ENCODE measurements around the gene MARS1. TPM values are rescaled to one million over a fixed set of nuclear protein-coding genes. Genes with fewer than 3 reads are reported as not detected.

Gene MARS1
- total RNA-seq, 6 experiments from 2014 or later = 53.4 to 66.6 (median 60.4) TPM

- peak; percentile 34 to 49 (median 44) for ATAC-seq
- Histone ChIP-seq H3K4me1 (peaks cover 0 to 74% (median 23%) of the 10 kb centered on the region in 4 donors), H3K27me3 (no peaks in the 10 kb centered on the region), H3K27ac (peak overlapping the region; percentile 71 to 83 (median 72)), H3K9me3 (no peaks in the 10 kb centered on the region), H3K36me3 (no peaks in the 10 kb centered on the region), H3K4me3 (no peak overlapping the region)
- peak; percentile 92 to 94 (median 94) for TF ChIP-seq CTCF (IDR thresholded peaks at IDR 0.05)
- no peak for TF ChIP-seq POLR2A (IDR thresholded peaks at IDR 0.05)
- 22% methylated on average over 7 of the region's 7 CpGs for WGBS (ENCODE audit: insufficient coverage, low coverage, low lambda C conversion rate, missing lambda C conversion rate)
- peak; percentile 85 to 86 (median 85) for DNase-seq
- intact Hi-C loops (cut with DNase I) = no loop called here
Observed at GRCh38 chr12:57452937-57453509, 34.8 kb upstream of the MARS1 start.

DNA sequence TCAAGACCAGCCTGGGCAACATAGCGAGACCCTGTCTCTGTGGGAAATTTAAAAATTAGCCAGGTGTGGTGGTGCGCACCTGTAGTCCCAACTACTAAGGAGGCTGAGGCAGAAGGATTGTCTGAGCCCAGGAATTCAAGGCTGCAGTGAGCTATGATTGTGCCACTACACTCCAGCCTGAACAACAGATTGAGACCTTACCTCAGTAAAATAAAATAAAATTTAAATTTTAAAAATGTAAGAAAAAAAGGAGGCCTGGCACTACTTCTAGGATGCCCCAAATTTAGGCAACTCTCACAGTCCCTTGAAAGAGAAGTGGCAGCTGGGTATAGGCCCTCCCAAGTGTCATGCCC, 33.7 kb upstream of the MARS1 start:
- Histone ChIP-seq H3K27me3 (no peaks in the 10 kb centered on the region), H3K4me1 (peaks cover 0 to 77% (median 23%) of the 10 kb centered on the region in 4 donors), H3K27ac (peak overlapping the region; percentile 71 to 83 (median 72)), H3K36me3 (no peaks in the 10 kb centered on the region), H3K4me3 (no peak overlapping the region), H3K9me3 (no peaks in the 10 kb centered on the region)
- intact Hi-C loops (cut with DNase I) = loop anchor here in 1 of 2 donors (2.0 kb wide), 1 partner anchor 19 kb away; the partner anchor contains the start of gene INHBC
- DNase-seq = no peak
- ATAC-seq = no peak
- TF ChIP-seq POLR2A (IDR thresholded peaks at IDR 0.05) = no peak
- WGBS (ENCODE audit: insufficient coverage, low coverage, low lambda C conversion rate, missing lambda C conversion rate) = 65% methylated on average over 2 of the region's 2 CpGs

- intact Hi-C loops (cut with DNase I) = loop anchor here in 1 of 2 donors (2.0 kb wide), 1 partner anchor 20 kb away; the partner anchor contains the start of gene INHBC
- DNase-seq (peak; percentile 94 to 98 (median 95)), ATAC-seq (peak; percentile 34 to 68 (median 56))
- H3K27ac ChIP-seq = peak within 1 kb of the TSS; percentile 83 to 87 (median 85)
- TF ChIP-seq POLR2A (IDR thresholded peaks at IDR 0.05) = peak; percentile 94
- peak in 2 of 4 donors; percentile 12 to 16 for TF ChIP-seq CTCF (IDR thresholded peaks at IDR 0.05)
- 18% methylated on average over 2 of the region's 10 CpGs for WGBS (ENCODE audit: insufficient coverage, low coverage, low lambda C conversion rate, missing lambda C conversion rate)
- H3K4me3 ChIP-seq = peak within 1 kb of the TSS; percentile 64 to 77 (median 66)
- H3K27me3 ChIP-seq = no peaks in the 10 kb centered on the region
- H3K36me3 ChIP-seq = no peaks in the 10 kb centered on the region
- peaks cover 0 to 72% (median 21%) of the 10 kb centered on the region in 4 donors for H3K4me1 ChIP-seq
- no peaks in the 10 kb centered on the region for H3K9me3 ChIP-seq
Observed at GRCh38 chr12:57454566-57455373, 33.1 kb upstream of the MARS1 start, which contains the start of gene INHBE. Gene INHBE (plus strand): TSS chr12:57455307. CDS start chr12:57455537, 230 bp downstream.

GRCh38 chr12:57455374-57456144, 32.3 kb upstream of the MARS1 start:
- no peaks in the 10 kb centered on the region for H3K9me3 ChIP-seq
- no peaks in the 10 kb centered on the region for H3K27me3 ChIP-seq
- ATAC-seq = peak in 1 of 4 donors; percentile 3
- H3K27ac ChIP-seq = peak overlapping the region; percentile 69 to 87 (median 85)
- H3K4me3 ChIP-seq = peak overlapping the region; percentile 64 to 77 (median 66)
- DNase-seq = peak in 1 of 3 donors; percentile 44
- intact Hi-C loops (cut with DNase I) = loop anchor here in 1 of 2 donors (2.0 kb wide), 1 partner anchor 21 kb away; the partner anchor contains the start of gene INHBC
- WGBS (ENCODE audit: insufficient coverage, low coverage, low lambda C conversion rate, missing lambda C conversion rate) = 15% methylated on average over 7 of the region's 10 CpGs
- peak; percentile 70 for TF ChIP-seq POLR2A (IDR thresholded peaks at IDR 0.05)
- no peak for TF ChIP-seq CTCF (IDR thresholded peaks at IDR 0.05)
- peaks cover 0 to 65% (median 18%) of the 10 kb centered on the region in 4 donors for H3K4me1 ChIP-seq
- H3K36me3 ChIP-seq = no peaks in the 10 kb centered on the region
